T-helper 2 cell treated with Interferon-gamma antibody and Interleukin-4, amounts not matched to agents 5 μg/mL and 100 μg/mL, for 36 hours (primary cell): ENCODE results near the gene RNF207.
A peak's percentile ranks its signal among the peaks of the same experiment; 100 is the strongest.

Experiments used
- DNase-seq: peaks from one replicate; pipeline ENCODE4 v3.0.0; 2021; ENCODE audit warnings: low spot score
- H3K27ac Mint-ChIP-seq: one replicate; pipeline ENCODE4 v1.8.0; 2021; ENCODE audit warnings: mild to moderate bottlenecking, mixed read lengths
- H3K27me3 Mint-ChIP-seq: one replicate; pipeline ENCODE4 v1.8.0; 2021; ENCODE audit warnings: low read depth, mixed read lengths
- H3K36me3 Mint-ChIP-seq: one replicate; pipeline ENCODE4 v1.8.0; 2021; ENCODE audit warnings: low read depth, mixed read lengths
- H3K4me1 Mint-ChIP-seq: one replicate; pipeline ENCODE4 v1.8.0; 2021; ENCODE audit warnings: low read depth, mixed read lengths
- H3K4me3 Mint-ChIP-seq: one replicate; pipeline ENCODE4 v1.8.0; 2022; ENCODE audit warnings: mild to moderate bottlenecking, moderate library complexity, mixed read lengths
- H3K9me3 Mint-ChIP-seq: one replicate; pipeline ENCODE4 v1.8.0; 2021; ENCODE audit warnings: mixed read lengths

Gene RNF207

GRCh38 chr1:6180268-6180706 lies 25.6 kb upstream of the RNF207 start, which contains the start of gene CHD5:
Gene CHD5 (minus strand): TSS chr1:6180321. CDS start chr1:6180023, 298 bp downstream.
- no peaks in the 10 kb centered on the region for H3K9me3 Mint-ChIP-seq
- no peak within 1 kb of the TSS for H3K27ac Mint-ChIP-seq
- H3K4me3 Mint-ChIP-seq: no peak within 1 kb of the TSS
- H3K4me1 Mint-ChIP-seq: peaks cover 5% of the 10 kb centered on the region
- DNase-seq: no peak
- H3K27me3 Mint-ChIP-seq: peaks cover 46% of the 10 kb centered on the region
- H3K36me3 Mint-ChIP-seq: peaks cover 6% of the 10 kb centered on the region

DNA sequence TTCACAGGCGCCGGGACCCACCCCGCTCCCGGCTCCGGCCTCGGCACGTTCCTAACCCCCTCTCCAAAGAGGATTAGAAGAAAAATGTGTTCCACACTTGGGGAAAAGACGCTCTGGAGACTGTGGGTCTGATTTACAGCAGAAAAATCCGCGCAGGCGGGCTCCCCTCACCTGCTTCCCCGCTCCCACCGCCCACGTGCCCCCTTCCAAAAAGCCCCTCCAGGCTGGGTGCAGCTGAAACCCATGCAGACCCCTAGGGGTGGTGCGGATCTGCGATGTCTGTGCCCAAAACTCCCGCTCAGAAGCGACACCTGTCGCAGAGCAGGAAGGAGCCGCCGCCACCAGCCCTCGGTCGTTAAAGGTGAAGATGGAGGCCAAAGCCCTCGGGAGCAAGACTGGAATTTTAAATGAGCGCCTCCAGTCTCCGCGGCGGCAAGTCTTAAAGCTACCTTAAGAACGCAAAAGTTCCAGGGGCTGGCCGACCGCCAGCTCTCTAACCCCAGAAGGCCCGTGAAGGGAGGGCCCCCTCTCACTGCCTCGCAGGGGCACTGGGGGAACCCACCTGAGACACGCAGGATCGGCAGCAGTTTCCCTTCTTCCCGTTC lies 25.1 kb upstream of the RNF207 start:
- Mint-ChIP-seq H3K27me3 (peaks cover 46% of the 10 kb centered on the region), H3K4me1 (peaks cover 5% of the 10 kb centered on the region), H3K36me3 (peaks cover 9% of the 10 kb centered on the region), H3K27ac (no peak overlapping the region), H3K4me3 (no peak overlapping the region), H3K9me3 (no peaks in the 10 kb centered on the region)
- no peak for DNase-seq

GRCh38 chr1:6181347-6181770 lies 24.6 kb upstream of the RNF207 start:
- H3K36me3 Mint-ChIP-seq: peaks cover 14% of the 10 kb centered on the region
- no peak for DNase-seq
- no peak overlapping the region for H3K27ac Mint-ChIP-seq
- no peaks in the 10 kb centered on the region for H3K9me3 Mint-ChIP-seq
- peaks cover 46% of the 10 kb centered on the region for H3K27me3 Mint-ChIP-seq
- no peak overlapping the region for H3K4me3 Mint-ChIP-seq
- H3K4me1 Mint-ChIP-seq: peaks cover 7% of the 10 kb centered on the region

DNA sequence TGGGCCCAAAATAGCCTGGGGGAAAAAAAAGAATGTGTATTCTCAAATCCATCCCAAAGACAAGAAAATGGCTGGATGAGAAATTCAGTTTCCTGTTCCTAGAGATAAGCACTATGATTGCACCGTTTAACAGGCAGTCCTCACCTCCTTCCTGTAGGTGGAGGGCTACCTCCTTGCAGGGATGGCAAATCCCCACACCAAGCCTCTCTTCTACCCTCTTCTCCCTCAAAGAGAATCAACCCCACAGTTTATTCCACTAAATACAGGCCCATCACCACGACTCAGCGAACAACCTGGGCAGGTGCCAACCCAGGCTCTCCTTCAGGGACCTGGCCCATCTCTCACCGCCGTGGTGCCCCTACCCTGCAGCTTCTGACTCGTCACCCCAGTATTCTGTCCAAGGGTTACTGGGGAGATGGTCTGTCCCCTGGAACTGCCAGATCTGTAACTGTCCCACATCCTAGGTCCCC lies 22.4 kb upstream of the RNF207 start:
- Mint-ChIP-seq H3K36me3 (peaks cover 25% of the 10 kb centered on the region), H3K4me1 (peaks cover 11% of the 10 kb centered on the region), H3K4me3 (no peak overlapping the region), H3K27me3 (peaks cover 27% of the 10 kb centered on the region), H3K27ac (no peak overlapping the region), H3K9me3 (no peaks in the 10 kb centered on the region)
- no peak for DNase-seq

DNA sequence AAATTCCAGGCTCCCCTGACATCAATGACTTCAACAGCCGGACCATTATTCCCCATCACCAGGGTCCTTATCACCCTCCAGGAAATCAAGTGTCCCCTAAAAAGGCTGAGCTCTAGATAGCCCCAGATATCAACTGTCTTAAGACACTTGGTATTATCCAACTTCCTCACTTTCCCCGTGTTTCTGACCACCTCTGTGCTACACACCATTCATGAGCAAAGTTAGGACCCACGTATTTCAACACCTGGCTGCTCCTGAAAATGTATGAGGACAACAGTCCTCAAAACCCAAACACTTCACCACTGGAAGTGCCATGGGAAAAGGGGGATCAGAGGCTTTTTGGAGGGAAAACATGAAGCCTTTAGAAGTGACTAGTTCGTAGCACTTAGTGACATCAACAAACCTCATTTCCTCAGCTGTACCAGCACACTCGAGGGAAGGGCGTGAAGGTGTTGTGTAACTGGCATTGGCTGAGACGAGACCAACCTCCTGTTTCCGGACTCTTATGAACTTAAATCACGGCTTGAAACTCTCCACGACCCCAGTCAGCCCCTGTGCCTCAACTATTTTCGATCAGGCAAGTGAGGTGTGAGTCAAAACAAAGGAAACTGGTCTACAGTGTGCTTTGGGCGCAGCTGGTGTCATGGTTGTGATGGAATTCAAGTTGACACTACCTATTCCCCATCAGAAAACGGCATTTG lies 21.7 kb upstream of the RNF207 start:
- peaks cover 11% of the 10 kb centered on the region for H3K4me1 Mint-ChIP-seq
- H3K4me3 Mint-ChIP-seq: no peak overlapping the region
- H3K27me3 Mint-ChIP-seq: peaks cover 22% of the 10 kb centered on the region
- DNase-seq: no peak
- peaks cover 28% of the 10 kb centered on the region for H3K36me3 Mint-ChIP-seq
- H3K27ac Mint-ChIP-seq: no peak overlapping the region
- H3K9me3 Mint-ChIP-seq: no peaks in the 10 kb centered on the region

DNA sequence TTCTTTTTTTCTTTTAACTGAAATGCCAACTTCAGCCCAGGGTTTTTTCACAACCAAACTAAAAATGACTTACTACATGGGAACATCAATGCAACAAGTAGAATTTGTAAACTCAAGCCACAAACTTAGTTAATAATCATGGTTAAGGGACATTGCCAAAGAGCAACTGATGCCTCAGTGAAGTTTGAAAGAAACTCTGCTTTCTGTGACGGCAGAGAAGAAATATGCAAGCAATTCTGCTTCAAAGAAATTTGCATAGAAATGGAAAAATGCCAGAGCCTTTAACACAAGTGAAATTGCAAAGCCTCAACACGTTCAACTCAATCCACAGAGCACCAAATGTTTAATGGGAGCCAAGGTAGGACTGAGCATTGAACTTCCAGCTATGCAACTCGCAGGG lies 20.8 kb upstream of the RNF207 start:
- no peak overlapping the region for H3K4me3 Mint-ChIP-seq
- H3K36me3 Mint-ChIP-seq: peaks cover 32% of the 10 kb centered on the region
- H3K27ac Mint-ChIP-seq: no peak overlapping the region
- H3K9me3 Mint-ChIP-seq: no peaks in the 10 kb centered on the region
- DNase-seq: no peak
- peaks cover 22% of the 10 kb centered on the region for H3K27me3 Mint-ChIP-seq
- H3K4me1 Mint-ChIP-seq: peaks cover 15% of the 10 kb centered on the region

DNA sequence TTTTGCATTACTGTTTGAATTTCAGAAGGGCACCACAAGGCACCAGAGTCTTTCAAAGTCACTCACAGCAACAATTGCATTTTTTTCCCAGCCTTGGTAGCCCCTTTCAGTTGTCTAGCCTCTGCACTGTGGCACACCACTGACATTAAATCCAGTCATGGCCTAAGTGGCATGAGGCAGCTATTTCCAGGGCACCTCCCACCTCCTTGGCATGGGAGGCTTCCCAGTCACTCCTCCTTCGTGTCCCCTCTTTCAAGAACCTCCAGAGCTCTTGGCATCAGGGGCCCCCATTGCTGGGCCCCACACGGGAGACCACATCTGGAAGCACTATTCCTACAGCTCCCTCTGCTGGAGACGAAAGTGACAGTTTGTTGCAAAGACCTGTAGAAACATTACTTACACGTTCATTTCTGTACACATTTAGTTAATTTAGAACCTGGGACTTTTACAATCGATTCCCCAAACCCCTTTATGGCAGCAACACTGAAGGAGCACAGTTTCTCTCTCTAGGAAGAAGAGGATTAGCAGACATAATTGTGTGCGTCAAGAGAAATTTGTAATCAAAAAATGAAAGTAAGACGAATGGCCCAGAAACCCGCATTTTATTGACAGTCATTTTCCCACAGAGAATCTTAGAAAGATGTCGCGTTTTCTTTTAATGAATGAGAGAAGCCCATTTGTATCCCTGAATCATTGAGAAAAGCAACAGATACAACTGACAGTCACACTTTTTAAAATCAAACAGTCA lies 20.1 kb upstream of the RNF207 start:
- peaks cover 19% of the 10 kb centered on the region for H3K27me3 Mint-ChIP-seq
- H3K4me1 Mint-ChIP-seq: peaks cover 15% of the 10 kb centered on the region
- no peaks in the 10 kb centered on the region for H3K9me3 Mint-ChIP-seq
- no peak overlapping the region for H3K4me3 Mint-ChIP-seq
- no peak overlapping the region for H3K27ac Mint-ChIP-seq
- H3K36me3 Mint-ChIP-seq: peaks cover 33% of the 10 kb centered on the region
- DNase-seq: no peak

DNA sequence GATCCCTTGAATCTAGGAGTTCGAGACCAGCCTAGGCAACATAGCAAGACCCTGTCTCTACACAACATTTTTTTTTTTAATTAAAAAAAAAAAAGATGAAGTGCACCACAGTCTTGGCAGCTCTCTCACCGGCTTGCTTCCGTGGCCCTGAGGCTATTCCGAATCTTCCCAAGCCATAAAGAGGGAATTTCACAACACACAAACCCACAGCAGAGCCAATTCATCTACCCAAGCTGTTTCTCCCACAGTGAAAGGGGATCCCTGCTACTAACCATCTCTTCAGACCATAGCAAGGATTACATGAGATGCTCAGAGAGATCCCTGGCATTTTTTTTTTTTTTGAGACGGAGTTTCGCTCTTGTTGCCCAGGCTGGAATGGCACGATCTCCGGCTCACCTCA lies 17.5 kb upstream of the RNF207 start:
- no peaks in the 10 kb centered on the region for H3K9me3 Mint-ChIP-seq
- H3K4me1 Mint-ChIP-seq: peaks cover 13% of the 10 kb centered on the region
- H3K27me3 Mint-ChIP-seq: no peaks in the 10 kb centered on the region
- DNase-seq: no peak
- H3K4me3 Mint-ChIP-seq: no peak overlapping the region
- H3K36me3 Mint-ChIP-seq: peaks cover 44% of the 10 kb centered on the region
- no peak overlapping the region for H3K27ac Mint-ChIP-seq

GRCh38 chr1:6191968-6192367 lies 14.0 kb upstream of the RNF207 start:
- peaks cover 41% of the 10 kb centered on the region for H3K36me3 Mint-ChIP-seq
- no peak for DNase-seq
- no peak overlapping the region for H3K27ac Mint-ChIP-seq
- no peaks in the 10 kb centered on the region for H3K27me3 Mint-ChIP-seq
- H3K9me3 Mint-ChIP-seq: no peaks in the 10 kb centered on the region
- peaks cover 14% of the 10 kb centered on the region for H3K4me1 Mint-ChIP-seq
- H3K4me3 Mint-ChIP-seq: no peak overlapping the region

DNA sequence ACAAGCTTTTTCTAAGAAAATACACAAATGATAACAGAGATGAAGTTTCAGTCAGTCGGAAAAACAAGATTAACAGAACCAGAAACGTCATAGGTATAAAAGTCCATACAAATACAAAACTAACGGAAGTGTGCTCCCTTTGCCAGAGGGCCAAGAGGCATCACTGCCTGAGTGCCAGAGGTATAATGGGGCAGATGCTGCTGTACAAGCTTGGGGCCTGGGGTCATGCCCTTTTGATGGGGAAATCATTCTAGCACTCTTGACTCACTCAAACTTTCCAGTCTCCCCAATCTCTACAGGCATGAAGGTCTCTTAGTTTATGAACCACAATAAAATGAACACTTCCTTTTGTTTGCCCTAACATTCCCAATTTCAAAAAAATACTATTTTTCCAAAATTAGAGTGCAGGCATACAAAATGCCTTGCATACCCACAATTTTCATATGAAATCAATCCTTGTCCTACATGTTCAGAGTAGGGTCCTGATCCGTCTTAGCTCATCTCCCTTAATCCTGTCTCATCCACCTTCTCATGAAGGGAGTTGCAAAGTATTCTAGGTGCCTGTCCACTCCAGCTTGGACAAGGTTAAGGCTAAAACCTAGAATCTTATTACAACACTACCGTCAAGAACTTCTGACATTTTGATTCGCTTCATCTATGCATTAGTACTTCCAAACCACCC lies 8.0 kb upstream of the RNF207 start:
- Mint-ChIP-seq H3K27ac (peak overlapping the region; percentile 89), H3K4me1 (peaks cover 39% of the 10 kb centered on the region), H3K9me3 (no peaks in the 10 kb centered on the region), H3K4me3 (peak overlapping the region; percentile 92), H3K36me3 (peaks cover 33% of the 10 kb centered on the region), H3K27me3 (no peaks in the 10 kb centered on the region)
- DNase-seq: no peak

DNA sequence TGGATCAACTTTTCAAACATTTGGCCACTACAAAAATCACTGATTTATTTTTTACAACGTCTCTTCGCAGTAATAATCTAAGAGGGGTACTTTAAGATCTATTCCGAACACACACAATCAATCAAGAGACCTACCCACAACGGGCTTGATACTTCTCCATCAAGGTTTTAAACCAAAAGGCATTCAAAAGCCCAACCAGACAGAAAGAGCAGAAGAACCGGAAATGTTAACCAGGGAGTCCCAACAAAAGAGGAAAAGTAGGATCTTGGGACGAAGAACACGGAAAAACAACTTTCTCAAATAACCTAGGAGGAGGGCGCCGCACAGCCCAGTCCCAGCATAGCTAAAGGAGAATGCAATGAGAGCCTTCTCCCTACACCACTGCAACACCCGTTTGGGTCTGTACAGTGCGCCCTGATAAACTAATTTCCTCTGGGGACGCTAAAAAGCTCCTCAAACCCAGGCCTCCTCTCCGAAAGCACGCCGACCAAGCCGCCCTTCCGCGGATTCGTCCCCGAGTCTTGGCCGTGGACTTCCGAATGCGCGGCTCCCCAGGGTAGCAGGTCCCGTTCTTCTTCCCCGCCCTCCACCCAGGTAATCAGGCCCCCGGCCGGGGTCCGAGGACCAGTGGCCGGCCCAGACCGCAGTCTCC lies 7.1 kb upstream of the RNF207 start:
- H3K4me1 Mint-ChIP-seq: peaks cover 37% of the 10 kb centered on the region
- H3K4me3 Mint-ChIP-seq: peak overlapping the region; percentile 92
- peak overlapping the region; percentile 89 for H3K27ac Mint-ChIP-seq
- peaks cover 28% of the 10 kb centered on the region for H3K36me3 Mint-ChIP-seq
- H3K9me3 Mint-ChIP-seq: no peaks in the 10 kb centered on the region
- no peak for DNase-seq
- no peaks in the 10 kb centered on the region for H3K27me3 Mint-ChIP-seq

DNA sequence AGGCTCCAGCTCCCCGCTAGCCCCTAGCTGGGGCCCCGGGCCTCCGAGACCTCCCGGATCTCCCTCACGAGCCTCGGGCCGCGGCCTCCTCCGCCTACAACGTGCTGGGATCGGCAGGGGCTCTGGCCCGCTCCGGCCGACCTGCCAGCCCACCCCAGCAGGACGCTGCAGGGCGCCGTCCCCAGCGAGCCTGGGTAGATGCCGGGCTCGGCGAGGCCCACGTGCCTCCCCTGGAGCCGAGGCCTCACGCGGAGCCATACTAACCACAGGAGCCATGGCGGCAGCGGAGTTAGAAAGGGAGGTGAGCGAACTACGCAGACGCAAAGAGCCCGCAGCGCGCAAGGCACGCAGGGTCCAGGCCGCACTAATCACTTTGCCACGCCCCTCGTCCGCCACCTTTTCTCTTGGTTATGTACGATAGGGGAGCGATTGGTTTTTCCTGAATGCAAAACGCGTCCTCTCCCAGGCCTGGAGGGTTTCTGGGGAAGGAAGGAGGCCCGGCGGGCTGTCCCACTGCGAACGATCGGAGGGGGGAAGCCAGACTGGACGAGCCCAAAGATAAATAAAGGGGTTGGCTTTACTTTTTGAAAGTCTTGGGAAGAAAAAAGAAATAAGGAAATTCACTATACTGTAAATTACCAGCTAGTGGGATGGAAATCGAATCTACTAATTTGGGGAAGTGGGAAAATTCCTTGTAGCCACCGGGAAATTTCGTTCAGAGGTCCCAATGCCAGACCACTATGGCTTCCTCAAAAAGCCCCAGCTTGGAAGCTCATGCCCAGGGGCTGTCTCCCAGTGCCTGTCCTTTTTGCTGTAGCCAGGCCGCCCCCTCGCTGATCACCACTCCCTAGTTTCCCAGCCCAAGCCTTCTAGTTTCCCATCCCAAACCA lies 6.4 kb upstream of the RNF207 start, which contains the start of gene RPL22:
Gene RPL22 (minus strand): TSS at position 298 of the 890 bp plus-strand sequence. CDS start 22 bp downstream, at position 276.
- H3K36me3 Mint-ChIP-seq: peaks cover 25% of the 10 kb centered on the region
- peak within 1 kb of the TSS; percentile 92 for H3K4me3 Mint-ChIP-seq
- DNase-seq: peak; percentile 98
- no peaks in the 10 kb centered on the region for H3K27me3 Mint-ChIP-seq
- peaks cover 39% of the 10 kb centered on the region for H3K4me1 Mint-ChIP-seq
- peak within 1 kb of the TSS; percentile 89 for H3K27ac Mint-ChIP-seq
- H3K9me3 Mint-ChIP-seq: no peaks in the 10 kb centered on the region
